Body of pancreas (tissue), 4 donors: ENCODE data around the gene SLC24A3.

ENCODE experiments used
- CTCF ChIP-seq, 7 experiments: fragments of 450-650 bp in 4 of 7; fragments of 200-600 bp in 3 of 7; sonication (generic) in 3 of 7; IDR thresholded peaks; one replicate each; pipeline ENCODE4 v1.5.1; 2016 to 2019; ENCODE audit warnings: antibody characterized with exemption in 7 of 7
- POLR2A ChIP-seq, 3 donors: fragments of 450-650 bp; IDR thresholded peaks; one replicate each; pipeline ENCODE4 v1.6.1; 2016; ENCODE audit warnings: antibody characterized with exemption in 3 of 3, mild to moderate bottlenecking in 2 of 3

DNA sequence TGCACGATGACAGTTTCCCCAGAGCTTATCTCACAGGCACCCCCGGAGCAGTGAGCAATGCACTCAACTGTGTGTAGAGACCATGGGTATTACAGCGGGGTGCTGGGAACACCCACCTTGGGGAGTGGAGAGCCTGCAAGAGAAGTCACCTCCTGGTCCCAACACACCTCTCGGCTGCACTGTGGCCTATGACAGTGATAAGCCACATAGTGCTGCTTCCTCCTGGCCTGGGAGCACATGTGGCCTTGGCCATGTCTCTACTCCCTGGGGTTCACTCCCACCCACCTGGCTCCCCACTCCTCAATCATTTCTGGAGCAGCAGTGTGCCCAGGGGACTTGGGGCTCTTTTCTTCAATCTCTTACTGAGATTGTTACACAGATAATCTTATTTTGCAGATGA lies 77.0 kb downstream of the SLC24A3 start:
- TF ChIP-seq CTCF (IDR thresholded peaks at IDR 0.05) (no peak), POLR2A (IDR thresholded peaks at IDR 0.05) (no peak)
